Measurements from ENCODE around the gene CREBL2.
A peak's percentile ranks its signal among the peaks of the same experiment; 100 is the strongest.
"Not testable (repeated sequence)": the region's sequence is repeated elsewhere in the genome, so short reads cannot be mapped to it uniquely, and the experiment has no call there.

Gene CREBL2

GRCh38 chr12:12598864-12599263, 12.8 kb upstream of the CREBL2 start:
- DNase-seq (ENCODE audit: low spot score) = no peak

GRCh38 chr12:12599750-12600643, 11.7 kb upstream of the CREBL2 start:
- DNase-seq (ENCODE audit: low spot score) = no peak

GRCh38 chr12:12600659-12601058, 11.0 kb upstream of the CREBL2 start:
- DNase-seq (ENCODE audit: low spot score) = no peak

GRCh38 chr12:12604740-12605139, 6.9 kb upstream of the CREBL2 start:
- no peak for DNase-seq (ENCODE audit: low spot score)

GRCh38 chr12:12606781-12607589, 4.7 kb upstream of the CREBL2 start:
- DNase-seq (ENCODE audit: low spot score) = no peak

- DNase-seq (ENCODE audit: low spot score) = no peak
Measured at GRCh38 chr12:12608557-12608957, 3.1 kb upstream of the CREBL2 start.

GRCh38 chr12:12609692-12610091, 2.0 kb upstream of the CREBL2 start:
- no peak for DNase-seq (ENCODE audit: low spot score)

GRCh38 chr12:12610711-12611110, 965 bp upstream of the CREBL2 start:
- DNase-seq (ENCODE audit: low spot score) = no peak

- DNase-seq (ENCODE audit: low spot score) = peak; percentile 58
Measured at GRCh38 chr12:12612358-12612757, 682 bp downstream of the CREBL2 start.

GRCh38 chr12:12613344-12613743, 1.7 kb downstream of the CREBL2 start:
- DNase-seq (ENCODE audit: low spot score) = no peak

GRCh38 chr12:12614342-12614741, 2.7 kb downstream of the CREBL2 start:
- no peak for DNase-seq (ENCODE audit: low spot score)

GRCh38 chr12:12616512-12617310, 5.0 kb downstream of the CREBL2 start:
- no peak for DNase-seq (ENCODE audit: low spot score)

GRCh38 chr12:12618064-12618463, 6.4 kb downstream of the CREBL2 start:
- DNase-seq (ENCODE audit: low spot score) = not testable (repeated sequence)

GRCh38 chr12:12620730-12621315, 9.1 kb downstream of the CREBL2 start:
- no peak for DNase-seq (ENCODE audit: low spot score)

- DNase-seq (ENCODE audit: low spot score) = no peak
Measured at GRCh38 chr12:12622418-12622817, 10.7 kb downstream of the CREBL2 start.

GRCh38 chr12:12624498-12624992, 12.9 kb downstream of the CREBL2 start:
- DNase-seq (ENCODE audit: low spot score) = no peak

- no peak for DNase-seq (ENCODE audit: low spot score)
Measured at GRCh38 chr12:12626471-12626870, 14.8 kb downstream of the CREBL2 start.

GRCh38 chr12:12627308-12627827, 15.7 kb downstream of the CREBL2 start:
- DNase-seq (ENCODE audit: low spot score) = no peak

- DNase-seq (ENCODE audit: low spot score) = no peak
Measured at GRCh38 chr12:12628013-12628412, 16.3 kb downstream of the CREBL2 start.

- no peak for DNase-seq (ENCODE audit: low spot score)
Measured at GRCh38 chr12:12630850-12631249, 19.2 kb downstream of the CREBL2 start.

GRCh38 chr12:12635651-12636050, 24.0 kb downstream of the CREBL2 start:
- no peak for DNase-seq (ENCODE audit: low spot score)

Measured in iPS-NIHi11 (cell line).